ENCODE data around the gene PRKRA. TPM values are rescaled to one million over a fixed set of nuclear protein-coding genes. Genes with fewer than 3 reads are reported as not detected.

The PRKRA gene
- total and polyA plus RNA-seq, 2 of the 13 experiments (the other 11 are each of a cell fraction or from before 2014, with no cell fraction given), result 53.1 to 74.7 TPM

DNA sequence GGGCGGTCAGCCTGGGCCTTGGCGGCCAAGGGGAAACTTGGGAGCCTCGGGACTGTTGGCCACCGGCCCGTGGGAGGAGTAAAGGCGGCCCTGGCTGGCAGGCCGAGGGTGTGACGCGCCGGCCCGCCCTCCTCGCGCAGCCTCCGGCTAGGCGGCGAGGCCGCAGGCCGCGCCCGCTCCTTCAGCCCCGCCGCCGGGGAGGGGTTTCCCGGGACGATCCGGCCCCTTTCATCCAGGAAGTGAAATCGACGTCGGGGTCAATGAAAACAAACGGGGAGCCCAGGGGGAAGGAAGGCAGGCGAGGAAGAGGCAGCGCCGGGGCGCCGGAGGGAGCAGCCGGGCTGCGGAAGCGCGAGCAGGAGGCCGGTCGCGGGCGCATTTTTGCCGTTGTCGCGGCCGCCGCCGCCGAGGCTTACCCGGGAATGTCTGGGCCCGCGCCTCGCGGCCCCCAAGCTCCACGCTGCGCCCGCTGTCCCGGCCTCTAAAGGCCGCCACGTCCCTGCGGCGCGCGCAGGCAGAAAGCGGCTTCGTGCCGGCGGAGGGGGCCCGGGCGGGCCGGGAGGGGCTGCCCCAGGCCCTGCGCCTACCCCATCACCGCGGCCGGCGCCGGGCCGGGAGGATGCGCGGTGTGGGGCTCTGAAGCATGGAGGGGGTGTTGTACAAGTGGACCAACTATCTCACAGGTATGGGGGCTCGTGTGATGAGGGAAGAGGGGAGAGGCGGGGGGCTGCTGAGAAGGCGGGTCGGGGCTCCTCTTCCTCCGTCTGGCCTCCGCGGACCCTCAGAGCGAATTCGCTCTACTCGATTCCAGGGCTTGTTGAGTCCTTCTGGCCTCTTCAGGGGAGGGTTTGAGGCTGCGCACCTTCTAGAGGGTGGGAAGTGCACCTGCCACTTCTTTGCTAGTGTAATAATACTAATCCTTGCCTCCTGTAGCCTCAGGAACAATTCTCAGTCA lies 29.5 kb upstream of the PRKRA start, which contains the start of gene PLEKHA3 (continued):
- TF ChIP-seq ZFP36L1 (CRISPR knock-in tag; IDR thresholded peaks at IDR 0.05) (0 out of 2 replicates have a peak, but pooled peaks have one; percentile 40), ZNF816 (CRISPR knock-in tag; IDR thresholded peaks at IDR 0.05; ENCODE audit: borderline replicate concordance) (peak; percentile 97), ZNF251 (CRISPR knock-in tag; IDR thresholded peaks at IDR 0.05) (no peak), HOXA3 (CRISPR knock-in tag; IDR thresholded peaks at IDR 0.05) (peak; percentile 67; the same call in 1 of the 2 replicates), ZNF777 (CRISPR knock-in tag; IDR thresholded peaks at IDR 0.05) (peak; percentile 66; the same call in 1 of the 2 replicates), SP140L (CRISPR knock-in tag; IDR thresholded peaks at IDR 0.05; ENCODE audit: borderline replicate concordance) (no peak), CHD4 (IDR thresholded peaks at IDR 0.05; ENCODE audit: borderline replicate concordance, low read length) (no peak), NFRKB (IDR thresholded peaks at IDR 0.05) (no peak), MED8 (CRISPR knock-in tag; IDR thresholded peaks at IDR 0.05; ENCODE audit: insufficient replicate concordance) (peak; percentile 54), ZFP41 (CRISPR knock-in tag; IDR thresholded peaks at IDR 0.05; ENCODE audit: borderline replicate concordance) (0 out of 2 replicates have a peak, but pooled peaks have one; percentile 26), PPARG (CRISPR knock-in tag; conservative IDR thresholded peaks at IDR 0.05) (0 out of 2 replicates have a peak, but pooled peaks have one; percentile 42), ZNF670 (CRISPR knock-in tag; IDR thresholded peaks at IDR 0.05; ENCODE audit: borderline replicate concordance) (0 out of 2 replicates have a peak, but pooled peaks have one; percentile 66), AGO2 (optimal IDR thresholded peaks at IDR 0.05; ENCODE audit: low read depth, low read length) (peak; percentile 58), ZFP90 (CRISPR knock-in tag; IDR thresholded peaks at IDR 0.05; ENCODE audit: borderline replicate concordance) (peak; percentile 84; the same call in 1 of the 2 replicates), CEBPG (CRISPR knock-in tag; IDR thresholded peaks at IDR 0.05) (no peak), ZMYM2 (CRISPR knock-in tag; IDR thresholded peaks at IDR 0.05) (no peak), NONO (IDR thresholded peaks at IDR 0.05) (no peak), NONO (CRISPR knock-in tag; conservative IDR thresholded peaks at IDR 0.05) (peak; percentile 58; the same call in 1 of the 2 replicates), ZNF703 (CRISPR knock-in tag; IDR thresholded peaks at IDR 0.05; ENCODE audit: borderline replicate concordance) (no peak; the same call in 1 of the 2 replicates), PHF5A (CRISPR knock-in tag; IDR thresholded peaks at IDR 0.05; ENCODE audit: low read depth, unreplicated experiment) (peak; percentile 40), ZNF598 (CRISPR knock-in tag; IDR thresholded peaks at IDR 0.05; ENCODE audit: borderline replicate concordance) (no peak)
- TF ChIP-seq, protein P1, sequence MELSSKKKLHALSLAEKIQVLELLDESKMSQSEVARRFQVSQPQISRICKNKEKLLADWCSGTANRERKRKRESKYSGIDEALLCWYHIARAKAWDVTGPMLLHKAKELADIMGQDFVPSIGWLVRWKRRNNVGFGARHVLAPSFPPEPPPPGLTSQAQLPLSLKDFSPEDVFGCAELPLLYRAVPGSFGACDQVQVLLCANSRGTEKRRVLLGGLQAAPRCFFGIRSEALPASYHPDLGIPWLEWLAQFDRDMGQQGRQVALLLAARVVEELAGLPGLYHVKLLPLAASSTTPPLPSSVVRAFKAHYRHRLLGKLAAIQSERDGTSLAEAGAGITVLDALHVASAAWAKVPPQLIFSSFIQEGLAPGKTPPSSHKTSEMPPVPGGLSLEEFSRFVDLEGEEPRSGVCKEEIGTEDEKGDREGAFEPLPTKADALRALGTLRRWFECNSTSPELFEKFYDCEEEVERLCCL (CRISPR knock-in tag; IDR thresholded peaks at IDR 0.05; ENCODE audit: borderline replicate concordance), result no peak; the same call in 1 of the 2 replicates
- TF ChIP-seq, protein P2, sequence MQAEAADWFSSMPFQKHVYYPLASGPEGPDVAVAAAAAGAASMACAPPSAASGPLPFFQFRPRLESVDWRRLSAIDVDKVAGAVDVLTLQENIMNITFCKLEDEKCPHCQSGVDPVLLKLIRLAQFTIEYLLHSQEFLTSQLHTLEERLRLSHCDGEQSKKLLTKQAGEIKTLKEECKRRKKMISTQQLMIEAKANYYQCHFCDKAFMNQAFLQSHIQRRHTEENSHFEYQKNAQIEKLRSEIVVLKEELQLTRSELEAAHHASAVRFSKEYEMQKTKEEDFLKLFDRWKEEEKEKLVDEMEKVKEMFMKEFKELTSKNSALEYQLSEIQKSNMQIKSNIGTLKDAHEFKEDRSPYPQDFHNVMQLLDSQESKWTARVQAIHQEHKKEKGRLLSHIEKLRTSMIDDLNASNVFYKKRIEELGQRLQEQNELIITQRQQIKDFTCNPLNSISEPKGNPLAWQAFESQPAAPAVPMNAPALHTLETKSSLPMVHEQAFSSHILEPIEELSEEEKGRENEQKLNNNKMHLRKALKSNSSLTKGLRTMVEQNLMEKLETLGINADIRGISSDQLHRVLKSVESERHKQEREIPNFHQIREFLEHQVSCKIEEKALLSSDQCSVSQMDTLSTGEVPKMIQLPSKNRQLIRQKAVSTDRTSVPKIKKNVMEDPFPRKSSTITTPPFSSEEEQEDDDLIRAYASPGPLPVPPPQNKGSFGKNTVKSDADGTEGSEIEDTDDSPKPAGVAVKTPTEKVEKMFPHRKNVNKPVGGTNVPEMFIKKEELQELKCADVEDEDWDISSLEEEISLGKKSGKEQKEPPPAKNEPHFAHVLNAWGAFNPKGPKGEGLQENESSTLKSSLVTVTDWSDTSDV (CRISPR knock-in tag; IDR thresholded peaks at IDR 0.05), result 0 out of 2 replicates have a peak, but pooled peaks have one; percentile 34
- TF ChIP-seq, protein P3, sequence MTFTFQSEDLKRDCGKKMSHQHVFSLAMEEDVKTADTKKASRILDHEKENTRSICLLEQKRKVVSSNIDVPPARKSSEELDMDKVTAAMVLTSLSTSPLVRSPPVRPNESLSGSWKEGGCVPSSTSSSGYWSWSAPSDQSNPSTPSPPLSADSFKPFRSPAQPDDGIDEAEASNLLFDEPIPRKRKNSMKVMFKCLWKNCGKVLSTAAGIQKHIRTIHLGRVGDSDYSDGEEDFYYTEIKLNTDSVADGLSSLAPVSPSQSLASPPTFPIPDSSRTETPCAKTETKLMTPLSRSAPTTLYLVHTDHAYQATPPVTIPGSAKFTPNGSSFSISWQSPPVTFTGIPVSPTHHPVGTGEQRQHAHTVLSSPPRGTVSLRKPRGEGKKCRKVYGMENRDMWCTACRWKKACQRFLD (CRISPR knock-in tag; IDR thresholded peaks at IDR 0.05; ENCODE audit: borderline replicate concordance), result 0 out of 2 replicates have a peak, but pooled peaks have one; percentile 38
